Measurements from ENCODE around the gene ZNF638. TPM values are rescaled to one million over a fixed set of nuclear protein-coding genes. Genes with fewer than 3 reads are reported as not detected.
A peak's percentile ranks its signal among the peaks of the same experiment; 100 is the strongest.
"Not testable (repeated sequence)": the region's sequence is repeated elsewhere in the genome, so short reads cannot be mapped to it uniquely, and the experiment has no call there.

Gene ZNF638
- total and polyA plus RNA-seq, 8 donors = 92.1 to 280 (median 221) TPM

- no peak overlapping the region for H3K27ac ChIP-seq
- H3K9me3 ChIP-seq = peaks cover 0 to 38% of the 10 kb centered on the region in 2 donors
- TF ChIP-seq CTCF (IDR thresholded peaks at IDR 0.05) = no peak
- no peaks in the 10 kb centered on the region for H3K27me3 ChIP-seq
- H3K4me1 ChIP-seq = no peaks in the 10 kb centered on the region
- ATAC-seq = no peak
- peak in 1 of 4 donors; percentile 26 for DNase-seq
- no peaks in the 10 kb centered on the region for H3K36me3 ChIP-seq
- H3K4me3 ChIP-seq = no peak overlapping the region
- intact Hi-C loops (cut with DNase I) = no loop called here
Observed at GRCh38 chr2:71323386-71323785, 8.2 kb upstream of the ZNF638 start.

GRCh38 chr2:71326968-71327367, 4.6 kb upstream of the ZNF638 start:
- Histone ChIP-seq H3K4me1 (peaks cover 0 to 3% of the 10 kb centered on the region in 2 donors), H3K4me3 (no peak overlapping the region), H3K27me3 (no peaks in the 10 kb centered on the region), H3K27ac (no peak overlapping the region), H3K36me3 (no peaks in the 10 kb centered on the region), H3K9me3 (peaks cover 0 to 6% of the 10 kb centered on the region in 2 donors)
- ATAC-seq (no peak), DNase-seq (no peak)
- intact Hi-C loops (cut with DNase I) = no loop called here
- TF ChIP-seq CTCF (IDR thresholded peaks at IDR 0.05) = no peak

- Histone ChIP-seq H3K36me3 (no peaks in the 10 kb centered on the region), H3K4me1 (peaks cover 0 to 7% of the 10 kb centered on the region in 2 donors), H3K4me3 (no peak overlapping the region), H3K27ac (no peak overlapping the region), H3K9me3 (peaks cover 0 to 3% of the 10 kb centered on the region in 2 donors), H3K27me3 (no peaks in the 10 kb centered on the region)
- intact Hi-C loops (cut with DNase I) = no loop called here
- ATAC-seq (no peak), DNase-seq (no peak)
- no peak for TF ChIP-seq CTCF (IDR thresholded peaks at IDR 0.05)
Observed at GRCh38 chr2:71327916-71328315, 3.7 kb upstream of the ZNF638 start.

- DNase-seq = no peak
- peaks cover 0 to 3% of the 10 kb centered on the region in 2 donors for H3K9me3 ChIP-seq
- peaks cover 9 to 29% of the 10 kb centered on the region in 2 donors for H3K4me1 ChIP-seq
- H3K27me3 ChIP-seq = no peaks in the 10 kb centered on the region
- no peak for ATAC-seq
- H3K4me3 ChIP-seq = no peak overlapping the region
- peaks cover 0 to 5% of the 10 kb centered on the region in 2 donors for H3K36me3 ChIP-seq
- H3K27ac ChIP-seq = no peak overlapping the region
- intact Hi-C loops (cut with DNase I) = no loop called here
- TF ChIP-seq CTCF (IDR thresholded peaks at IDR 0.05) = no peak
Observed at GRCh38 chr2:71330155-71330554, 1.4 kb upstream of the ZNF638 start.

- TF ChIP-seq CTCF (IDR thresholded peaks at IDR 0.05) = no peak
Observed at GRCh38 chr2:71330585-71331330, 824 bp upstream of the ZNF638 start.

GRCh38 chr2:71331331-71331580, 326 bp upstream of the ZNF638 start:
- DNase-seq = peak in 2 of 4 donors; percentile 37 to 70
- Histone ChIP-seq H3K27ac (peak overlapping the region in 1 of 2 donors; percentile 96), H3K4me1 (peaks cover 9 to 39% of the 10 kb centered on the region in 2 donors), H3K4me3 (peak overlapping the region in 1 of 2 donors; percentile 95)
- H3K9me3 ChIP-seq; H3K27me3 ChIP-seq; H3K36me3 ChIP-seq; intact Hi-C loops (cut with DNase I); ATAC-seq: not testable (repeated sequence)

More at GRCh38 chr2:71330585-71331330, 824 bp upstream of the ZNF638 start:
- peaks cover 9 to 35% of the 10 kb centered on the region in 2 donors for H3K4me1 ChIP-seq
- intact Hi-C loops (cut with DNase I) = no loop called here
- no peaks in the 10 kb centered on the region for H3K27me3 ChIP-seq
- peaks cover 0 to 3% of the 10 kb centered on the region in 2 donors for H3K9me3 ChIP-seq
- H3K36me3 ChIP-seq = peaks cover 0 to 7% of the 10 kb centered on the region in 2 donors
- peak overlapping the region in 1 of 2 donors; percentile 95 for H3K4me3 ChIP-seq
- no peak for ATAC-seq
- no peak overlapping the region for H3K27ac ChIP-seq
- no peak for DNase-seq

Data from left lung (tissue), 10 donors.